CD8-positive, alpha-beta memory T cell (primary cell): Measurements from ENCODE around the gene CEP164. TPM values are rescaled to one million over a fixed set of nuclear protein-coding genes. Genes with fewer than 3 reads are reported as not detected.

ENCODE experiments used
- CTCF ChIA-PET: fragments of 350-600 bp; sonication (Branson Sonifier 250); formaldehyde crosslinking; loops from one replicate; lab custom pipeline; 2021; ENCODE audit warnings: antibody characterized with exemption; lab: Charles Lee
- POLR2A ChIA-PET: fragments of 350-600 bp; sonication (Branson Sonifier 250); formaldehyde crosslinking; loops from one replicate; lab custom pipeline; 2021; ENCODE audit warnings: antibody characterized with exemption; lab: Charles Lee
- DNase-seq, 5 donors: peaks; one replicate each; pipeline versions ENCODE4 v3.0.0 to v3.0.0-alpha.2; 2020 to 2022; ENCODE audit warnings: mixed read lengths in 1 of 5
- H3K27ac ChIP-seq: one replicate; pipeline ENCODE4 v1.7.0; 2013; ENCODE audit warnings: low read depth, mild to moderate bottlenecking, low read length, moderate library complexity
- H3K27me3 ChIP-seq: 2 replicates; pipeline ENCODE4 v1.7.0; 2013; ENCODE audit warnings: low read length, mild to moderate bottlenecking; ENCODE audit not compliant: insufficient read depth, poor library complexity, severe bottlenecking
- H3K36me3 ChIP-seq: 2 replicates; pipeline ENCODE4 v1.7.0; 2013; ENCODE audit warnings: mild to moderate bottlenecking, low read length, moderate library complexity; ENCODE audit not compliant: insufficient read depth
- H3K4me1 ChIP-seq: 2 replicates; pipeline ENCODE4 v1.7.0; 2013; ENCODE audit warnings: mild to moderate bottlenecking, low read length, moderate library complexity; ENCODE audit not compliant: insufficient read depth
- H3K4me3 ChIP-seq: 2 replicates; pipeline ENCODE4 v1.7.0; 2013; ENCODE audit warnings: mild to moderate bottlenecking, low read length
- H3K9me3 ChIP-seq: 2 replicates; pipeline ENCODE4 v1.7.0; 2013; ENCODE audit warnings: mild to moderate bottlenecking, low read length
- H3K27ac Mint-ChIP-seq, 8 donors: one replicate each; pipeline ENCODE4 v1.8.0; 2020 to 2021; ENCODE audit warnings: mixed read lengths in 8 of 8, mild to moderate bottlenecking in 6 of 8, inconsistent platforms in 3 of 8, moderate library complexity in 3 of 8
- H3K27me3 Mint-ChIP-seq, 2 donors: one replicate each; pipeline ENCODE4 v1.8.0; 2020 to 2021; ENCODE audit warnings: mixed read lengths in 2 of 2, mild to moderate bottlenecking in 1 of 2, moderate library complexity in 1 of 2
- H3K36me3 Mint-ChIP-seq, 3 donors: one replicate each; pipeline ENCODE4 v1.8.0; 2020 to 2021; ENCODE audit warnings: mixed read lengths in 3 of 3, inconsistent platforms in 1 of 3, mild to moderate bottlenecking in 1 of 3
- H3K4me1 Mint-ChIP-seq, 3 donors: one replicate each; pipeline ENCODE4 v1.8.0; 2020 to 2021; ENCODE audit warnings: mixed read lengths in 3 of 3, inconsistent platforms in 1 of 3, mild to moderate bottlenecking in 1 of 3
- H3K4me3 Mint-ChIP-seq, 7 donors: one replicate each; pipeline ENCODE4 v1.8.0; 2020 to 2021; ENCODE audit warnings: mixed read lengths in 7 of 7, mild to moderate bottlenecking in 6 of 7, moderate library complexity in 4 of 7, inconsistent platforms in 2 of 7
- H3K9me3 Mint-ChIP-seq, 5 donors: one replicate each; pipeline ENCODE4 v1.8.0; 2020 to 2022; ENCODE audit warnings: mixed read lengths in 5 of 5, mild to moderate bottlenecking in 3 of 5, moderate library complexity in 2 of 5, inconsistent platforms in 1 of 5
- polyA plus RNA-seq: library from polyadenylated mRNA; unstranded; fragments of 300-500 nt; fragmentation: Illumina TruSeq; gene quantifications from one replicate; pipeline ENCODE4 v1.2.3, GENCODE V29; 2021
- total RNA-seq, 2 experiments: library from RNA; stranded (reverse); gene quantifications; one replicate each; pipeline ENCODE4 v1.2.3, GENCODE V29; 2021

The CEP164 gene
- total and polyA plus RNA-seq, 3 experiments from 2014 or later, result 25.7 to 40.5 (median 34.6) TPM

DNA sequence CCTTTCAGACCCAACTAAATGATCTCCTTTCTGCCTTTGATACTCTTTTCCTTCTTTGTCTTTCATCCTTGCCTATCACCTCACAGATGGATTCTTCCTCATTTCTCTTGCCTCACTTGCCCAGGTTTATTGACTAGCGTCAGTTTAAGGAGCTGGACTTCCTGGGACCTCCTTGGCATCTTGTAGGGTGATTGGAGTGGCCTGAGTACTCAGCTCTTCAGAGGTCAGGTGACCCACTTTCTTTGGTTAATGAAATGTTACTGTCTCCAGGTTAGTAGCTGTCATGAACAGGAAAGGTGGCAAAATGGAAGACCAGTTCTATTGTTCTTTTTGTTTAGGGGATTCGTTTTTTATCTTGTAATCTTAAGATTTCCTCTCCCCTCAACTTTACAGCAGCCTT lies 41.1 kb upstream of the CEP164 start:
- CTCF ChIA-PET, result interaction anchor here (1.4 kb wide), 1 partner anchor 54 kb away, joined by 3 read pairs; the partner anchor contains the start of genes PCSK7 and RNF214
- POLR2A ChIA-PET, result no interaction called here
- no peak overlapping the region for H3K4me3 ChIP-seq
- Mint-ChIP-seq H3K36me3 (peaks cover 3 to 86% (median 43%) of the 10 kb centered on the region in 3 donors), H3K27me3 (no peaks in the 10 kb centered on the region), H3K4me3 (peak overlapping the region in 1 of 7 donors; percentile 2), H3K27ac (peak overlapping the region in 7 of 8 donors; percentile 1 to 81 (median 67)), H3K9me3 (no peaks in the 10 kb centered on the region), H3K4me1 (peaks cover 43 to 54% (median 53%) of the 10 kb centered on the region in 3 donors)
- DNase-seq, result no peak
- H3K4me1 ChIP-seq, result no peaks in the 10 kb centered on the region
- no peaks in the 10 kb centered on the region for H3K27me3 ChIP-seq
- no peak overlapping the region for H3K27ac ChIP-seq
- peaks cover 13% of the 10 kb centered on the region for H3K36me3 ChIP-seq
- H3K9me3 ChIP-seq, result no peaks in the 10 kb centered on the region

DNA sequence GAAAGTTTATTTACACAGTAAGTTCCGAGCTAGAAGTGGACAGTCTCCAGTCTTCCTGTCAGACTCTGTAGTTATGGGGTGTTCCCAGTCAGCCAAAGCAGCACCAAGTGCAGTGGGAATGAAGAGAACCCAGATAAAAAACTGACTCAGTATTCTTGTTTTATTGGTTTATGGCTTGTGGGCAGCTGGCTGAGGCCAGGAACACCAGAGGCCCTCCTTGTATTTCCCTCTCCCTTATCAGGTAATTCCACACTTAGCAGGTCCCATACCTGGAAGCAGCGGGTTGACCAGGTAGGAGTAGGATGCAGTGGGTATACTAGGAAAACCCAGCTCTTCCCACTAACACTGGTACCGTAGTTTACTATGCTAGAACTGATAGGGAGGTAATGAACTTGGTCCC lies 40.0 kb upstream of the CEP164 start:
- Mint-ChIP-seq H3K9me3 (no peaks in the 10 kb centered on the region), H3K27me3 (no peaks in the 10 kb centered on the region), H3K36me3 (peaks cover 0 to 77% (median 34%) of the 10 kb centered on the region in 3 donors), H3K4me3 (peak overlapping the region in 1 of 7 donors; percentile 34), H3K4me1 (peaks cover 33 to 43% (median 42%) of the 10 kb centered on the region in 3 donors), H3K27ac (peak overlapping the region in 6 of 8 donors; percentile 47 to 83 (median 68))
- H3K4me1 ChIP-seq, result no peaks in the 10 kb centered on the region
- no peak overlapping the region for H3K27ac ChIP-seq
- no peak for DNase-seq
- no peak overlapping the region for H3K4me3 ChIP-seq
- ChIA-PET POLR2A (no interaction called here), CTCF (interaction anchor here (1.3 kb wide), 1 partner anchor 61 kb away, joined by 3 read pairs; no protein-coding TSS in a partner anchor)
- H3K27me3 ChIP-seq, result no peaks in the 10 kb centered on the region
- no peaks in the 10 kb centered on the region for H3K9me3 ChIP-seq
- H3K36me3 ChIP-seq, result peaks cover 12% of the 10 kb centered on the region

DNA sequence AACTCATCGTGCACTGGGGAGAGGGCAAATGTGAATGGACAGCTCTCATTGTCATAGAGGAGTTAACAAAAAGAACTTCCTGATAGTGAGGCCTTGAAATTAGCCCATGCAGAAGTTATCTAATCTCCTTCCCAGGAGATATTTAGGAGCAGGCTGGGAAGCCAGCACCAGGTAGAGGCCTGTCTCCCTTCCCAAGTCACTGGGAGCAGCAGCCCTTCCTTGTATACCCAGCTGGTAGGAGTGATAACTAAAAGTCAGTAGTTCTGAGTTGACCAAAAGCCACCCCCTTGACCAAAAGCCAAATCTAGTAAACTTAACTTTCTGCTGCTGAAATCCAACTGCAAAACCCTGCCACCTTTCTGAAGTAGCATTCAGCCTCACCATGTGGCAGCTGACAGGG lies 37.9 kb upstream of the CEP164 start:
- no peak overlapping the region for H3K4me3 Mint-ChIP-seq
- no peaks in the 10 kb centered on the region for H3K9me3 ChIP-seq
- H3K36me3 ChIP-seq, result no peaks in the 10 kb centered on the region
- no peaks in the 10 kb centered on the region for H3K4me1 ChIP-seq
- DNase-seq, result no peak
- peaks cover 0 to 65% (median 28%) of the 10 kb centered on the region in 3 donors for H3K36me3 Mint-ChIP-seq
- no peak overlapping the region for H3K27ac ChIP-seq
- H3K27me3 ChIP-seq, result no peaks in the 10 kb centered on the region
- peak overlapping the region in 3 of 8 donors; percentile 29 to 67 (median 55) for H3K27ac Mint-ChIP-seq
- CTCF ChIA-PET, result no interaction called here
- POLR2A ChIA-PET, result no interaction called here
- H3K4me3 ChIP-seq, result no peak overlapping the region
- H3K27me3 Mint-ChIP-seq, result no peaks in the 10 kb centered on the region
- no peaks in the 10 kb centered on the region for H3K9me3 Mint-ChIP-seq
- H3K4me1 Mint-ChIP-seq, result peaks cover 30 to 33% (median 32%) of the 10 kb centered on the region in 3 donors

DNA sequence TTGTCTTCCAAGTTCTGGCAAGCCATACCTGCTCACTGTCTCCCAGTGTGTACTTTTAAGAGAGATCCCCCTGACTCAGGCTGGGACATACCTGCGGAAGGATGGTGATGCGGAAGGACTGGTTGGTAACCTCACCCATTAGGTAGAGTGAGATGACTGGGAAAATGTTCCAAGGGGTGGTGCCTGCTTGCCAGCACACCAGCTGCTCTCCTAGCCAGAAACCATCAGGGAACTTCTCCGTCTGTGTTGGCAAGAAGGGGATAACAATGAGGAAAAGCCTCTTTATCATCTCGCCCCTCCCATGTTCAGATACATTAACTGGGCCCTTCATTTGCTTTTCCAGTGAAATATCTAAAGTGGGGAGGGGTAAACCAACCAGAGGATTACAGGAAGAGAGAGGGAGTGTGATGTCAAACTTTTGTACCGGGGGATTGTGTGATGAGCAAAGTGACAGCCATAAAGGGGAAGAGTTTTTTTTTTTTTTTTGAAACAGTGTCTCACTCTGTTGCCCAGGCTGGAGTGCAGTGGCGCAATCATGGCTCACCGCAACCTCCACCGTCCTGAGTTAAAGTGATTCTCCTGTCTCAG lies 36.8 kb upstream of the CEP164 start, which contains the start of gene BACE1-AS:
Gene BACE1-AS (plus strand): TSS at position 538 of the 588 bp plus-strand sequence.
- no peak within 1 kb of the TSS for H3K4me3 Mint-ChIP-seq
- no peaks in the 10 kb centered on the region for H3K27me3 Mint-ChIP-seq
- POLR2A ChIA-PET, result interaction anchor here (0.6 kb wide), 1 partner anchor 455 kb away, joined by 4 read pairs; no protein-coding TSS in a partner anchor
- Histone ChIP-seq H3K27ac (no peak within 1 kb of the TSS), H3K4me3 (no peak within 1 kb of the TSS), H3K9me3 (no peaks in the 10 kb centered on the region), H3K27me3 (no peaks in the 10 kb centered on the region), H3K4me1 (no peaks in the 10 kb centered on the region), H3K36me3 (no peaks in the 10 kb centered on the region)
- peaks cover 28 to 29% (median 29%) of the 10 kb centered on the region in 3 donors for H3K4me1 Mint-ChIP-seq
- peaks cover 0 to 55% (median 20%) of the 10 kb centered on the region in 3 donors for H3K36me3 Mint-ChIP-seq
- DNase-seq, result no peak
- H3K27ac Mint-ChIP-seq, result peak within 1 kb of the TSS in 4 of 8 donors; percentile 24 to 65 (median 54)
- H3K9me3 Mint-ChIP-seq, result no peaks in the 10 kb centered on the region
- CTCF ChIA-PET, result no interaction called here

DNA sequence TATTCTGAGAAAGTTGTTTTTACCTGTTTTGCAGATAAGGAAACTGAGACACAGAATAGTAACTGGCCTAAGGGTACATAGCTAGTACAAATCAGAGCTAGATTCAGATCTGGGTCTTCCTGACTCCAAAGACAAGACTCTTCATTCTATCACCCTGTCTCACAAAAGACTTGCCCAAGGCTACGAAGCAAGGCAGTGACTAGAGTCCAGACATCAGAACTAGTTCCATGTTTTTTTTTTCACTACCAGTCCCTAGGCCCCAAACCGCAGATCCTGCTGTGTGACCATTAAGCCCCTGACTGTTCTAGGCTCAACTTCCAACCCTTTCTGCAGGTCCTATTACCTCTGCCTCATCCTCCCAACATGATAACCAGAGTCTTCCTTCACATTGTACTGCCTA lies 35.0 kb upstream of the CEP164 start:
- peaks cover 12 to 14% (median 13%) of the 10 kb centered on the region in 3 donors for H3K4me1 Mint-ChIP-seq
- H3K27me3 Mint-ChIP-seq, result no peaks in the 10 kb centered on the region
- no peaks in the 10 kb centered on the region for H3K4me1 ChIP-seq
- no peak overlapping the region for H3K27ac ChIP-seq
- no peak overlapping the region for H3K4me3 ChIP-seq
- no peak overlapping the region for H3K4me3 Mint-ChIP-seq
- H3K27ac Mint-ChIP-seq, result peak overlapping the region in 1 of 8 donors; percentile 93
- H3K36me3 Mint-ChIP-seq, result peaks cover 0 to 39% (median 8%) of the 10 kb centered on the region in 3 donors
- H3K36me3 ChIP-seq, result no peaks in the 10 kb centered on the region
- DNase-seq, result no peak
- no peaks in the 10 kb centered on the region for H3K9me3 ChIP-seq
- H3K27me3 ChIP-seq, result no peaks in the 10 kb centered on the region
- no peaks in the 10 kb centered on the region for H3K9me3 Mint-ChIP-seq
- ChIA-PET POLR2A (no interaction called here), CTCF (no interaction called here)

DNA sequence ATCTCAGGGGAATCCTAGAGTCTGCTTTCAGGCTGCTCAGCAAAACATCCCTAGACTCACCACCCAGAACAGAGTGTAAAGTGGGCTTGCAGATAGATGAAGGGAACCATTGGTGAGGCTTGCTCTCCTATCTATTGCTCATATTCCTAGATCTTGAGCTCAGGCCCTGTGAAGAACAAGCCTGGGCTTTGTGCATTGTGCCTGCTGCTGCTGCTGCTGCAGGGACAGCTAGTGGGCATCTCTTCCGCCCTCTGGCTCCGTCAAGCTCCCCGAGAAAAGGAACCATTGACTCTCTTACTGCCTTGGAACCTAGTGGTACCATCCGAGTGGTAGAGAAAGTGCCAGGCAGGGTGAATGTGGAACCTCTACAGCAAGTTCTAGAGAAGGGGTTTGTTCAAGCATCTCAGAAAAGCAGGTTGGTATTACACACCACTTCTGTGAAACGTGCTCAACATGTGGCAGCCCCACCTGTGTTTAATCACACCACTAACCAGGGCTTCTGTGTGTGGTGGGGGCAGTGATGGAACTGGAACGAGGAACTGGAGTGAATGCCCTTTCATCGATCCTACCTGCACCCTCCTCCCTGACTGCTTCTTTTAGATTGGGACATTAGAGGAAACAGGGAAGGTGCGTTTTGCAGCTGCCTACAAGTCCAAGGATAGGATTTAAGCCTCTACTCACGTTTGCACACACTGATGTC lies 32.1 kb upstream of the CEP164 start:
- H3K27me3 ChIP-seq, result no peaks in the 10 kb centered on the region
- H3K36me3 ChIP-seq, result no peaks in the 10 kb centered on the region
- H3K9me3 ChIP-seq, result no peaks in the 10 kb centered on the region
- ChIA-PET POLR2A (no interaction called here), CTCF (no interaction called here)
- no peak overlapping the region for H3K27ac ChIP-seq
- Mint-ChIP-seq H3K36me3 (peaks cover 0 to 15% (median 3%) of the 10 kb centered on the region in 3 donors), H3K4me1 (peaks cover 0 to under 1% (median 0%) of the 10 kb centered on the region in 3 donors), H3K27ac (no peak overlapping the region), H3K27me3 (no peaks in the 10 kb centered on the region), H3K4me3 (no peak overlapping the region), H3K9me3 (no peaks in the 10 kb centered on the region)
- no peak for DNase-seq
- H3K4me3 ChIP-seq, result no peak overlapping the region
- H3K4me1 ChIP-seq, result no peaks in the 10 kb centered on the region

DNA sequence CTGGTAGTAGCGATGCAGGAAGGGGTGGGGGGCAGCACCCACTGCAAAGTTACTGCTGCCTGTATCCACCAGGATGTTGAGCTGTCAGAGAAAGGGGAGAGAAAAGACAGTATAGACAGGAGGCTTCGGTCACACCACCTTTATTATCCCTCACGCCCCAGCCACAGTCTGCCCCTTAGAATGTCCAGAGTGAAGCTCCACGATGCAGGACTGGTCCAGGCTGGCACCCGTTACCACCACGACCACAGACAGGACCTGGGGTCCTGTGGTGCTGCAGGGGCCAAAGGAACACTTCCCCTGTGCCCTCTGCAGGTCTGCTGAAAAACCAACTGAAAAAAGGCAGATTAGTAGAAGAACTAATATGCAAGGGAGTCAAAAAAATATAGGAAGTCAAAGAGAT lies 30.8 kb upstream of the CEP164 start:
- no peaks in the 10 kb centered on the region for H3K4me1 ChIP-seq
- Mint-ChIP-seq H3K27me3 (peaks cover 0 to 3% of the 10 kb centered on the region in 2 donors), H3K9me3 (no peaks in the 10 kb centered on the region), H3K27ac (peak overlapping the region in 3 of 8 donors; percentile 54 to 81 (median 77)), H3K4me1 (peaks cover 0 to 6% (median 4%) of the 10 kb centered on the region in 3 donors), H3K4me3 (no peak overlapping the region), H3K36me3 (peaks cover 0 to 8% (median 0%) of the 10 kb centered on the region in 3 donors)
- no peaks in the 10 kb centered on the region for H3K36me3 ChIP-seq
- DNase-seq, result no peak
- no peak overlapping the region for H3K27ac ChIP-seq
- no peaks in the 10 kb centered on the region for H3K27me3 ChIP-seq
- CTCF ChIA-PET, result interaction anchor here (1.2 kb wide), 1 partner anchor 10 kb away, joined by 4 read pairs; no protein-coding TSS in a partner anchor
- H3K4me3 ChIP-seq, result no peak overlapping the region
- H3K9me3 ChIP-seq, result no peaks in the 10 kb centered on the region
- POLR2A ChIA-PET, result no interaction called here

DNA sequence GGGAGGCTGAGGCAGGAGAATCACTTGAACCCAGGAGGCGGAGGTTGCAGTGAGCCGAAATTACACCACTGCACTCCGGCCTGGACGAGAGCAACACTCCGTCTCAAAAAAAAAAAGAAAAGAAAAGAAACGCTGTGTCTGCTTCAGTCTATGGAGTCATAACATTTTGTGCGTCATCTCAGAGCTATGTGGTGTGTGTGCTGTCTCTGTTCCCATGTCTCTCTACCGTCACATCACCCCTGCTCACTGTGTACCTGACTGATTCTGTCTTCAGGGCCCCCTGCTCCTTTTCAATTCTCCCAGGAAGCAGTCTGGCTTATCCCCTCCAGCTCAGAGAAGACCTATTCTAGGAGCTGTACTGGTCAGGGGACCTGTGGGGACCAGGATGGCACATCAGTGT lies 29.5 kb upstream of the CEP164 start:
- H3K27ac Mint-ChIP-seq, result no peak overlapping the region
- CTCF ChIA-PET, result no interaction called here

More for the DNA sequence above, 29.5 kb upstream of the CEP164 start:
- no peaks in the 10 kb centered on the region for H3K27me3 ChIP-seq
- no peaks in the 10 kb centered on the region for H3K9me3 Mint-ChIP-seq
- no peaks in the 10 kb centered on the region for H3K36me3 ChIP-seq
- H3K36me3 Mint-ChIP-seq, result peaks cover 0 to 2% (median 0%) of the 10 kb centered on the region in 3 donors
- H3K4me1 Mint-ChIP-seq, result peaks cover 0 to 6% (median 4%) of the 10 kb centered on the region in 3 donors
- H3K27ac ChIP-seq, result no peak overlapping the region
- H3K27me3 Mint-ChIP-seq, result peaks cover 0 to 6% of the 10 kb centered on the region in 2 donors
- H3K4me3 Mint-ChIP-seq, result no peak overlapping the region
- no peaks in the 10 kb centered on the region for H3K4me1 ChIP-seq
- no peaks in the 10 kb centered on the region for H3K9me3 ChIP-seq
- no peak for DNase-seq
- POLR2A ChIA-PET, result no interaction called here
- no peak overlapping the region for H3K4me3 ChIP-seq
